ENCODE data around the gene DDR1.

- no peak for TF ChIP-seq POLR2AphosphoS5 (IDR thresholded peaks at IDR 0.05; ENCODE audit: low read depth, low read length)
- TF ChIP-seq REST (IDR thresholded peaks at IDR 0.05; ENCODE audit: insufficient read depth in 1 of 2, low read depth in 2 of 2, low read length in 2 of 2) = no peak
- TF ChIP-seq SIN3A (IDR thresholded peaks at IDR 0.05; ENCODE audit: borderline replicate concordance, insufficient read depth, low read length) = no peak
Observed at GRCh38 chr6:30938730-30939129, 54.4 kb downstream of the DDR1 start.
